Raji (cell line): ENCODE measurements around the gene SPANXN1.
"Not testable (repeated sequence)": the region's sequence is repeated elsewhere in the genome, so short reads cannot be mapped to it uniquely, and the experiment has no call there.

ENCODE experiments used
- POLR2A ChIP-seq: IDR thresholded peaks from 2 replicates; pipeline ENCODE4 v1.6.1; 2011; ENCODE audit warnings: low read depth, low read length, control low read depth; ENCODE audit not compliant: insufficient read depth

SPANXN1 gene, protein sequence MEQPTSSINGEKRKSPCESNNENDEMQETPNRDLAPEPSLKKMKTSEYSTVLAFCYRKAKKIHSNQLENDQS

GRCh38 chrX:145247203-145247602, at the start of gene SPANXN1:
SPANXN1 (plus strand) TSS chrX:145247503; CDS start chrX:145247587, 84 bp downstream.
- TF ChIP-seq POLR2A = not testable (repeated sequence)

DNA sequence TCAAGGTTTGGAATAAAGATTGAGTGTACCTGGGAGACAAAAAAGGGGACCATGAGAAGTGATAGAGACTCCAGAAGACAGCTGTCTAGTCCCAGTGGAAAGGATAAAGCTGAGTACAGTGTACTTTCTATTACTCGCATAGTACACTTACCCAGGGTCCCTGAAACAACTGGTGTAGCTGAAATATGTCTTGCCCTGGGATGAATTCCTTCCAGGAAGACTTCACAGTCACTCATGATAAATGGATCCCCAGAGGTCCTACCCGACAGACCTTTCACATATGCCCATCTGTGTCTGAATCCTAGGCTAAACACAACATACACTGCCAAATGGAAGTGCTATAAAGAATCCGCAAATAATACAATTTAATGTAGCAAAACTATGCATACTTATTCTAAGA, 48.2 kb upstream of the SPANXN1 start:
- TF ChIP-seq POLR2A = no peak

DNA sequence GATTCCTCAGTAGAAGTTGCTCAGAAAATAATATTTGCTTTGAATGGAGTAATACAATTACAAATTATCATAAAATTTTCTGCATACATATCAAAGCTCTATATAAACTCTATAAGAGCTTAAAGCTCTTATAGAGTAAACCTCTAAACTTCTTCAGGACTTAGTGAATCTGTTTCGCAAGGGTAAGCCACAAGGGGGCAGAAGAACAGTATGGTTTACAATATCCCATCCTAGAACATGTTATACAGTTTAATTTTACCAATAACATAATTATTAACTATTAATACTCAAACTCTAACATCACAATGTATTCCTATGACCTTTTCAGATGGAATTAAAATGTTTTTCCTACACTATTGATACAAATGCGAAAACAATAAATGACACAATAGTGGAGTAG, 33.8 kb upstream of the SPANXN1 start:
- no peak for TF ChIP-seq POLR2A

GRCh38 chrX:145292218-145292617, 44.9 kb downstream of the SPANXN1 start:
- no peak for TF ChIP-seq POLR2A
